GM03348 (cell line): ENCODE data around the gene FAM110A.
"Not testable (repeated sequence)": the region's sequence is repeated elsewhere in the genome, so short reads cannot be mapped to it uniquely, and the experiment has no call there.

ENCODE experiments used
- DNase-seq: peaks from one replicate; pipeline ENCODE4 v3.0.0; 2012; ENCODE audit warnings: low spot score

Gene FAM110A

GRCh38 chr20:823574-823902 lies 10.0 kb upstream of the FAM110A start:
- no peak for DNase-seq

GRCh38 chr20:824490-824889 lies 9.0 kb upstream of the FAM110A start:
- DNase-seq = no peak

- DNase-seq = no peak
Measured at GRCh38 chr20:824916-825315, 8.6 kb upstream of the FAM110A start.

DNA sequence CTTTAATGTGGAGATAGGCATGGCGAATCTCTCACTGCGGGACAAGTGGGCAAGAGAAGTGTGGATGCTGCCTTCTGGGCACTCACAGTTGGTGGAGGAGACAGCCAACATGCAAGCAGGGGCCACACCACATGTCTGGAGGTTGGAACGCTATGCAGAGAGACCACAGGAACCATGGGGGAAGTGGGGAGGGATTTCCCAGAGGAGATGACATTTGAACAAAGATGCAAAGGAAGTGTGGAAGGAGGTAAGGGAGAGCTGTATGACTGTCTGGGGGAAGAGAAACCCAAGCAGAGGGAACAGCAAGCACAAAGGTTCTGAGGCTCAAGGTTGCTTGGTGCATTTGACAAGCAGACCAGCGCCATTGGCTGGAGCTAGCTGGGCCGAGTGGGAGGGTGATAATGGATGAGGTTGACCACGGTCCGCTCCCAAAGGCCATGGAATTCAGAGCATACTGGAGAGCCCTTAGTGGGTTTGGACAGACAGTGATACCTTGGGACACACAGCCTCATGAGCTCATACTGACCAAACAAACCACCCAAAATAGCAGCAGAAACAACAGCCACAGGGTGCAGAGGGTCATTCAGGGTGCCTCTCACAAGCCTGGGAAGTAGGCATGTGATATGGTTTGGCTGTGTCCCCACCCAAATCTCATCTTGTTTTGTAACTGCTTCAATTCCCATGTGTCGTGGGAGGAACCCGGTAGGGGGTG lies 7.6 kb upstream of the FAM110A start:
- no peak for DNase-seq

DNA sequence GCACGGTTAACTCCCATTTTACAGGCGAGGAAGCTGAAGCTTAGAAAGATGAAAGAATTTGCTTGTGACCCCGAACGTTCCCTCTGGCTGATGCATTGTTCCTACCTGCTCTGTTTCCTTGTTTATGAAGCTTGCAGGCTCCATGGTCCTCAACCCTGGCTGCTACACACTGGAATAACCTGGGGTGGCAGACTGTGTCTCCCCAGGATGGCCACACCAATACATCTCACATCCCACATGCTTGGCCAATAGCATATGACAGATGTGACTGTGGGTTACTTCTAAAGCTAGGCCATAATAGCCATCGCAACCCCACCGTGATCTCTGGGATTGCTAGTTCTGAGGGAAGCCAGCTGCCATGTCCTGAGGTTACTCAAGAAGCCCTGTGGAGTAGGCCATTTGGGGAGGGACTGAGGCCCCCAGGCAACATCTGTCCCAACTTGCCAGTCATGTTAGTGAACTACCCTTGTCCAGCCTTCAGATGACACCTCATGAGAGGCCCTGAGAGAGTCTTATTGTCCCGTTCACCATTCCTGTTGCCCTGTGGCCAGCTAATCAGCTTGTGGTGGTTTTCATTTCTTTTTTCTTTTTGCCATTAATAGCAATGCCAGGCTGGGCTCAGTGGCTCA lies 6.7 kb upstream of the FAM110A start:
- no peak for DNase-seq

- DNase-seq = not testable (repeated sequence)
Measured at GRCh38 chr20:827981-828380, 5.5 kb upstream of the FAM110A start.

- DNase-seq = no peak
Measured at GRCh38 chr20:828987-829386, 4.5 kb upstream of the FAM110A start.

DNA sequence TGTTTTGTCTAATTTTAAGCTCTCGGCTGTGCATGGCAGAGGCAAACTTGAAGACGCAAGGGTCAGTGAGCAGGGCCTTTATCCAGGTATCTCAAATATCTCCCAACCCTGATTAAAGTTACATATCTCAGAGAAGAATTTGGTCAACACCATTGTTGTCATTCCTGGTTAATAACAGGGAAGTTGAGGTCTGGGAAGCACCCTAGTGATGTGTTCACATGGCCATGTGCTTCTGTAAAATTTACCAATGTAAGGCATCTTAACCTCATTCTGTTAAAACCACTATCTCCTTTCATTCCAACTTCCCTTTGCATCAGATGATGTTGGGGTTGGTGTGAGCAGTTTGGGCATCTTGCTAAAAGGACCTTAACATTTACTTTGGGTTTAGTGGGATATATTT lies 4.0 kb upstream of the FAM110A start:
- no peak for DNase-seq

- DNase-seq = no peak
Measured at GRCh38 chr20:830011-830521, 3.4 kb upstream of the FAM110A start.

- no peak for DNase-seq
Measured at GRCh38 chr20:831251-831650, 2.3 kb upstream of the FAM110A start.

DNA sequence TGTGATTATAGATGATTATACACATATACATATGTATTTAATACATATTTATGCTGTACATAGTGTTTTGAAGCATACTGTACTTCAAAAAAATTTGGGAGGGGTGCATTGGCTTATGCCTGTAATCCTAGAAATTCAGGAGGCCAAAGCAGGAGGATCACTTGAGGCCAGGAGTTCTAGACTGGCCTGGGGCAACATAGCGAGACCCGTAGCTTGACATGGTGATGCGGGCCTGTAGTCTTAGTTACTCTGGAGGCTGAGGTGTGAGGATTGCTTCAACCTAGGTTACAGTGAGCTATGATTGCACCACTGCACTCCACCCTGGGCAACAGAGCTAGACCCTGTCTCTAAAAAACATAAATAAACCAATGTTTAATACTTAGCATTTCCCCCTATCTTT lies 1.6 kb upstream of the FAM110A start:
- DNase-seq = no peak

DNA sequence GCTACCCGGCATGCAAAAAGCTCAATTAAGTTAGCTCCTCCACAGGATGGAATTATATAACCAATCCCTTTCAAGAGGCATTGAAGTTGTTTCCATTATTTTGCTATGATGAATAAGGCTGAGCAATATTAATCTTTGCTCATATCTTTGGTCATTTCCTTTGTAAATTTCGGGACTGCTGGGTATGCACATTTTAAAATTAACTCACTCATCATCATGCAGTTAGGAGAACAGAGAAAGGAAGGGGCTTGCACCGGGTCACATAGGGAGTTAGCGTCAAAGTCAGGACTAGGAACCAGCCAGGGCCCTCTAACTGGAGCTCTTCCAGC lies 430 bp upstream of the FAM110A start:
- no peak for DNase-seq

DNA sequence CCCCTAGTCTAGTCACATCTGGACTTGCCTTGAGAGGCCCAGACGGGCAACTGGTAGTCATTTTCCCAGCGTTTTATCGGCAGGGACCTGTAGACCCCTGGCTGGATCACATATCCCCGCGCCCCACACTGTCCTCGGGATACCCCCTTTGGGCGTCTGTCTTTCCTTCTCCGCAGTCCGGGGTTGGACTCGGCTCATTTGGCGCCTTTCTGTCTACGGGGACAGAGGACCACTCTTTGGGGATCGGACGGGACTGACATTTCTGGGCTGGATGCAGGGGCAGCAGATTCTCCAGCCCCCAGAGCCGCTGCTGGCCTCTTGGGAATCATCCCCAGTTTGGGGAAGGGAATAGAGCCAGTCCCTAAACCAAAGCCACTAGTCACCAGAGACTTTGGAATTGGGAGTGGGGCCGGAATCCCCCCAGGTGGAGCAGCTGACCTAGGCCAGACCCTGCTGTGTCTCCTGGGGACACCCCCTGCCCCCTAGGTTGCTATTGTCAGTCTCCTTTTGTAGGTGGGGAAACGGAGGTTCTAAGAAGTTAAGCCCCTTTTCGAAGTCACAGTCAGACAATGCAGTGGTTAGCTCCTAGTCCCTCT lies 734 bp downstream of the FAM110A start:
- DNase-seq = no peak

DNA sequence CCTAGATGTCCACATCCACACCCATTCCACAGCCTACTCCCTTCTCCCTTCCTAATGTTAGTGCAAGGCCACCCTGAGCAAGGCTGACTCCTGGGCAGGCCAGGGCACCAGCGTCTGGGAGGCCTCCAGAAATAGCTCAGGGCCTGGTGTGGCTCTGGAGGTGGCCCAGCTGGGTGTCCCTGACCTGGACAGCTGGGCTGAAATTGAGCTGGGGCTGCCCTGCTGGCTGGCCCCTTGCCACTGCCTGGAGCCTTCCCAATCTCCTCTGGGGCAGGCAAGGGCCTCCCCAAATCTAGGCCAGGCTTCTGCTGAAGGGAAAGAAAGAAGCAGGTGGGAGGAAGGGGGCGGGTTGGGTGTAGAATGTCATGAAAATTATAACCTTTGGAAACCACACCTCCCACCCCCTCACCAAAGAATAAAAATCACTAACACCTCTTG lies 2.1 kb downstream of the FAM110A start:
- no peak for DNase-seq

- DNase-seq = no peak
Measured at GRCh38 chr20:836190-836589, 2.7 kb downstream of the FAM110A start.

DNA sequence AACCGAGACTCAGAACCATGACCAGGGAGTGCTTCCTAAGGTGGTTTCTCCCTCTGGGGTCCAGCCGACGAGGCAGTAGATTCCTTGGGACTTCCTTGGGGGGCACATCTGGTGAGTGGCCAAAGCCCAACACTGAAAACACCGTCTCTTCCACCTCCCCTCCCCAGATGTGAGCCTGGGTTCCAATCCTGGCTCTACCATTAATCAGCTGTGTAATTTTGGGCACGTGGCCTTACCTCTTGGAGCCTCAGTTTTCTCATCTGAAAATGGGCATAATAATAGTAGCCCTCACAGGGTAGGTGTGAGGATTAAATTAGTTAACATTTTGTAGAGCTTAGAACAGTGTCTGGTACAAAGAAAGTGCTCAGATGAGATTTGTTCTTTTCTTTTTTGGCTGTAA lies 5.5 kb downstream of the FAM110A start:
- no peak for DNase-seq

DNA sequence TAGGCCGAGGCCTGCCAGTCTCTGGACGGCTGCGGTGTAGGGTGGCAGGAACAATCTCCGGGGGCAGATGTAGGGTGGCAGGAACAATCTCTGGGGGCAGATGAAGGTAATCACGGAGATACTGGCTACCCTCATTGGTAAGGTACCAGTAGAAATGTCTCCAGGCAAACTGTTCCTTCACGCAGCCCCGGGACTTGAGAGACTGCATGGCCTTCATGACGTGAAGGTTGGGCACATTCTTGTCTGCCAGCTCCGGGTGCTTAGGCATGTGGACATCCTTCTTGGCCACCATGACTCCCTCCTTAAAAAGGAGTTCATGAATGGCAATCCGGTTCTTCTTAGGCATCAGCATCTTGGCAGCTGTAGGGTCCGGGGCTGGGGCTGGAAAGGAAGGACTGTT lies 6.1 kb downstream of the FAM110A start:
- DNase-seq = no peak

GRCh38 chr20:840503-840857 lies 7.0 kb downstream of the FAM110A start:
- no peak for DNase-seq

DNA sequence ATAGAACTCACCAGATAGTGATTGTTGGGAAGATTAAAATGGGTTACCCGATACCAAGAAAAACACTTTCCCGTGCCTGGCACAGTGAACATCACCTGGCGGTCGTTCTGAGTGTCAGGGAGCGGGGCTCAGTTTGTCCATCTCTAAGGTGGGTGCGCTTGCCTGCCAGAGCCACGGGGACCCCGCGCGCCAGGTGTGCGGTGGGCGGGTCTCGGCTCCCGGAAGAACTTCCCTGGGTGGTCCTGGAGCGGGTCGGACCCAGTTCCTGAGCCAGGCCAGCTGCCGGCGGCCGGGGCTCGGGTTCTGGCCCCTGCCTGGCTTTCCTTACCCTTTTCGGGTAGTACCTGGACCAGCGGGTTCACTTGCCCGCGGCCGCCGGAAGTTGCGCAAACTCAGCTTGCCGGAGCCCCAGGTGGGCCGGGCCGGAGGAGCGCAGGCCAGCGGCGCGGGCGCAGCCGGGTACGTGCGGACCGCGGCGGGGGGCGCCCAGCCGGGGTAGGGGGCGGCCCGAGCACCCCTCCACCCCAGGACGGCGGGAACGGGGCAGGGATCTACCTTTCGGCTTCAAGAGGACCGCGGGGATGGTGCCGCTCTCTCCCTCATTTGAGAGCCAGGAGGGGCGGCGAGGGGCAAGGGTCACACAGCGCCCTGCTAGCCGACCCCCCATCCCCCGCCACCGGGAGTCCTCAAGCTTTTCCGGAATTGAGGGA lies 7.5 kb downstream of the FAM110A start:
- DNase-seq = no peak

DNA sequence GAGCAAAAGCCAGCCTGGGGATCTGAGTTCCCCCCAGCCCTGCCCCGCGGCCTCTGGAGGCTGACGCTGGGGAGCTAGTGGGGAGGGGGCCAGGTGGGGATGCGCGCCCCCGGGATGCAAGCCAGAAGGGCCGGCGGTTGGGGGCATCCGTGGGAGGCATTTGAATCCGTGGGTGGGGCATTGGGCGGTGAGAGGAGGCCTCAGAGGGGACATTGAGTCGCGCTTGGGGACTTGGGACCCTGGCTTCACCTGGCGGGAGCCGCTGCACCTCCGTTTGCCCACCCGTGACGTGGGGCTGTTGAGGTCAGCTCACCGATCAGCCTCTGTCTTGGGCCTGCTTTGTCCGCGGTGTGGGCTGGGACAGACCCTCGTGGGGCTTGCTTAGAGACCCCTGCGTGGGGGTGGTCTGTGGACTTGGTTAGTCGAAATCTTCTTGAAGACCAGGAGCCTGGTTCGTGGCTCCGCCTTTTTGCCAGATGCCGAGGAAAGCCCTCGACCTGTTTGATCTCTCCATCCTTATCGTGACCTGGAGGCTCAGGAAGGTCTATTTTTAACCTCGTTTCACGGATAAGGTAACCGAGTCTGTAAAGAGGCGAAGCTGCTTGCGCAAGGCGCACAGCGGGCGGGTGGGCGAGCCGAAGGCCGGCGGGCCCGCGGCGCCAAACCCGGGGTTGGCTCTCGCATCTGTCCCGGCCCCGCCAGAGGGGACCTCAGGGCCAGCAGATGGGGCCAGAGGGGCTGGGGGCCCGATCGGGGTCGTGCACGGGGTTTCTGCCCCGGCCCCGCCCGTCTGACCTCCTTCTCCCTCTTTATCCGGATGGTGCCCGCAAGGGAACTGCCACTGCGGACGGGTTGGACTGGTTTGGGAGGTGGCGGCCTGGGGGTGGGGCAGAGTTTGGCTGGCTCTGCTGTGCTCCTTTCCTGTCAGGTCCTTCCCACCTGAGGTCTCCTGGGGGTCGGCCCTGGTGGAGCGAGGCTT lies 8.3 kb downstream of the FAM110A start:
- DNase-seq = no peak

GRCh38 chr20:842547-842940 lies 9.0 kb downstream of the FAM110A start:
- no peak for DNase-seq

DNA sequence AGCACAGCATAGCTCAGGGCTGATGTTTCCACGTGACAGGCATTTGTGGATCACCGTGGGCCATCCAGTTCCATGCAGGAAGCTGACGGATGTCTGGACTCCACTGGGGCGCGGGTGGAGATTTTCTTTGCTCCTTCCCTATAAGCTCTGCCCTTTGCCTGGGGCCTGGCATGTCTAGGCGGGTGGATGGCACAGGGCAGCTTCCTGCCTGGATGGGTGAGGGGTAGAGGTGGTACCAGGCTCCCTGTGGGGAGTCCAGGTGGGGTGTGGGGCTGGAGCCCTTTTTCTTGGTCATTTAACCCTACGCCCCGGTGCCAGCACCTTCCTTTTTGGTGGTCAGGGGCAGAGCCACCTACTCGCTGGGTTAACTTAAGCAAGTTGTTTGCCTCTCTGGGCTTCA lies 10.4 kb downstream of the FAM110A start:
- no peak for DNase-seq
